ACHN (cell line): ENCODE results near the gene CWF19L1.
"Not testable (repeated sequence)": the region's sequence is repeated elsewhere in the genome, so short reads cannot be mapped to it uniquely, and the experiment has no call there.

ENCODE experiments used
- DNase-seq: peaks from one replicate; pipeline ENCODE4 v3.0.0-alpha.2; 2015
- in situ Hi-C: cut with HindIII; loops from 2 replicates; pipeline ENCODE4 v1.10.0; 2017; ENCODE audit warnings: low sequenced_read_pairs, low pct_ligation_motif_present, low pct_unique_long_range_greater_than_20kb

CWF19L1 gene

GRCh38 chr10:100267239-100268104 is at the start of gene CWF19L1:
CWF19L1 (minus strand) TSS chr10:100267638; CDS start chr10:100267593, 45 bp downstream.
- peak; percentile 92 for DNase-seq
- in situ Hi-C loops: no loop called here

GRCh38 chr10:100315615-100316014 is 48.2 kb upstream of the CWF19L1 start:
- in situ Hi-C loops: no loop called here
- DNase-seq: no peak

GRCh38 chr10:100311298-100311697 is 43.9 kb upstream of the CWF19L1 start:
- DNase-seq: no peak
- in situ Hi-C loops: no loop called here

- in situ Hi-C loops: no loop called here
- no peak for DNase-seq
Observed at GRCh38 chr10:100307684-100308083, 40.2 kb upstream of the CWF19L1 start.

GRCh38 chr10:100306861-100307260 is 39.4 kb upstream of the CWF19L1 start:
- no peak for DNase-seq
- in situ Hi-C loops: no loop called here

GRCh38 chr10:100304414-100304813 is 37.0 kb upstream of the CWF19L1 start:
- no peak for DNase-seq
- in situ Hi-C loops: no loop called here

- in situ Hi-C loops: no loop called here
- peak; percentile 46 for DNase-seq
Observed at GRCh38 chr10:100303724-100304319, 36.4 kb upstream of the CWF19L1 start.

GRCh38 chr10:100301123-100301522 is 33.7 kb upstream of the CWF19L1 start:
- in situ Hi-C loops: not testable (repeated sequence)

GRCh38 chr10:100297242-100297641 is 29.8 kb upstream of the CWF19L1 start:
- in situ Hi-C loops: no loop called here
- no peak for DNase-seq

More at GRCh38 chr10:100301123-100301522, 33.7 kb upstream of the CWF19L1 start:
- DNase-seq: not testable (repeated sequence)

GRCh38 chr10:100293066-100293465 is 25.6 kb upstream of the CWF19L1 start:
- DNase-seq: no peak
- in situ Hi-C loops: no loop called here

- DNase-seq, in situ Hi-C loops: not testable (repeated sequence)
Observed at GRCh38 chr10:100292300-100292699, 24.9 kb upstream of the CWF19L1 start.

- DNase-seq: no peak
Observed at GRCh38 chr10:100291356-100291755, 23.9 kb upstream of the CWF19L1 start.

GRCh38 chr10:100289641-100290040 is 22.2 kb upstream of the CWF19L1 start:
- in situ Hi-C loops: no loop called here
- DNase-seq: no peak

More at GRCh38 chr10:100291356-100291755, 23.9 kb upstream of the CWF19L1 start:
- in situ Hi-C loops: no loop called here

- in situ Hi-C loops: no loop called here
Observed at GRCh38 chr10:100288196-100288595, 20.8 kb upstream of the CWF19L1 start.

GRCh38 chr10:100287756-100288155 is 20.3 kb upstream of the CWF19L1 start:
- DNase-seq: no peak
- in situ Hi-C loops: no loop called here

More at GRCh38 chr10:100288196-100288595, 20.8 kb upstream of the CWF19L1 start:
- DNase-seq: no peak

- peak; percentile 90 for DNase-seq
- in situ Hi-C loops: no loop called here
Observed at GRCh38 chr10:100286051-100287033, 18.9 kb upstream of the CWF19L1 start, which contains the start of gene BLOC1S2. BLOC1S2 (minus strand) TSS chr10:100286680; CDS start chr10:100286659, 21 bp downstream.

- in situ Hi-C loops, DNase-seq: not testable (repeated sequence)
Observed at GRCh38 chr10:100285326-100285725, 17.9 kb upstream of the CWF19L1 start.

- no peak for DNase-seq
- in situ Hi-C loops: no loop called here
Observed at GRCh38 chr10:100282907-100283306, 15.5 kb upstream of the CWF19L1 start.
